HepG2 (cell line): ENCODE results near the gene AQP10. TPM values are rescaled to one million over a fixed set of nuclear protein-coding genes. Genes with fewer than 3 reads are reported as not detected.

Experiments
- ASH2L ChIP-seq: fragments of 300-600, 200-600 bp; sonication (generic); IDR thresholded peaks from 2 replicates; pipeline ENCODE4 v1.7.0; 2017; ENCODE audit warnings: low read depth, mild to moderate bottlenecking, moderate library complexity, mixed read lengths, low read length; ENCODE audit not compliant: insufficient read length
- EEA1 ChIP-seq: sonication (generic); formaldehyde crosslinking; IDR thresholded peaks from 2 replicates; pipeline ENCODE4 v1.5.1; 2020; ENCODE audit warnings: mild to moderate bottlenecking, missing genetic modification reagents, borderline replicate concordance
- FOSL1 ChIP-seq: sonication (generic); formaldehyde crosslinking; IDR thresholded peaks from 2 replicates; pipeline ENCODE4 v1.9.0; 2021; ENCODE audit warnings: missing genetic modification reagents, borderline replicate concordance
- GTF3A ChIP-seq: sonication (generic); formaldehyde crosslinking; conservative IDR thresholded peaks from 2 replicates; pipeline ENCODE4 v1.4.0; 2020; ENCODE audit warnings: mild to moderate bottlenecking, missing genetic modification reagents
- JARID2 ChIP-seq: sonication (generic); formaldehyde crosslinking; IDR thresholded peaks from 2 replicates; pipeline ENCODE4 v1.8.1; 2023; ENCODE audit warnings: missing genetic modification reagents, inconsistent platforms; ENCODE audit not compliant: insufficient replicate concordance
- LCORL ChIP-seq, 2 experiments: fragments of 450-650 bp in 1 of 2; sonication (generic) in 1 of 2; formaldehyde crosslinking in 1 of 2; IDR thresholded peaks; 2 replicates each; pipeline versions ENCODE4 v1.5.0 to v1.6.1; 2017 to 2020; ENCODE audit warnings: antibody characterized with exemption in 1 of 2, missing genetic modification reagents in 1 of 2
- MAFG ChIP-seq: sonication (generic); formaldehyde crosslinking; IDR thresholded peaks from 2 replicates; pipeline ENCODE4 v1.5.1; 2020; ENCODE audit warnings: mild to moderate bottlenecking, missing genetic modification reagents
- RFX5 ChIP-seq: IDR thresholded peaks from 2 replicates; pipeline ENCODE4 v1.6.1; 2011; ENCODE audit warnings: low read depth, low read length, improper control_type of control experiment
- ZBTB3 ChIP-seq: sonication (generic); formaldehyde crosslinking; IDR thresholded peaks from 2 replicates; pipeline ENCODE4 v1.4.0; 2020; ENCODE audit warnings: low read depth, mild to moderate bottlenecking, moderate library complexity, missing genetic modification reagents, borderline replicate concordance
- ZNF354B ChIP-seq: sonication (generic); formaldehyde crosslinking; IDR thresholded peaks from 2 replicates; pipeline ENCODE4 v1.8.0; 2022; ENCODE audit warnings: mild to moderate bottlenecking, missing genetic modification reagents
- ZNF605 ChIP-seq: sonication (generic); formaldehyde crosslinking; IDR thresholded peaks from 2 replicates; pipeline ENCODE4 v1.8.0; 2022; ENCODE audit warnings: mild to moderate bottlenecking, missing genetic modification reagents
- ZNF776 ChIP-seq: sonication (generic); formaldehyde crosslinking; IDR thresholded peaks from 2 replicates; pipeline ENCODE4 v1.4.0; 2020; ENCODE audit warnings: mild to moderate bottlenecking, missing genetic modification reagents
- ZNF780A ChIP-seq: sonication (generic); formaldehyde crosslinking; IDR thresholded peaks from 2 replicates; pipeline ENCODE4 v1.8.0; 2022; ENCODE audit warnings: mild to moderate bottlenecking, missing genetic modification reagents, moderate library complexity
- ZSCAN25 ChIP-seq: sonication (generic); formaldehyde crosslinking; IDR thresholded peaks from 2 replicates; pipeline ENCODE4 v1.8.0; 2022; ENCODE audit warnings: mild to moderate bottlenecking, missing genetic modification reagents
- polyA plus RNA-seq, 8 experiments: library from polyadenylated mRNA; depleted of rRNA in 3 of 8; stranded (reverse) in 7 of 8; unstranded in 1 of 8; fragments of >200 nt; fragmentation: Illumina TruSeq in 4 of 8; extraction: Trizol in 4 of 8; gene quantifications; 2 replicates each; pipeline versions ENCODE4 v1.2.1 to v1.2.3, GENCODE V29; 2011 to 2016; ENCODE audit warnings: low read depth in 4 of 8, missing spikeins in 1 of 8, mixed read lengths in 1 of 8; ENCODE audit not compliant: insufficient read depth in 1 of 8
- total RNA-seq, 5 experiments: library from RNA; depleted of rRNA; stranded (reverse); fragments of >200 nt; fragmentation: Illumina TruSeq; extraction: Trizol; gene quantifications; 2 replicates each; pipeline ENCODE4 v1.2.3, GENCODE V29; 2016; ENCODE audit warnings: low read depth in 1 of 5
- TF ChIP-seq, protein P1 (sequence below): sonication (generic); formaldehyde crosslinking; IDR thresholded peaks from 2 replicates; pipeline ENCODE4 v1.5.0; 2020; ENCODE audit warnings: missing genetic modification reagents, mild to moderate bottlenecking, borderline replicate concordance
- TF ChIP-seq, protein P2 (sequence below): sonication (generic); formaldehyde crosslinking; IDR thresholded peaks from 2 replicates; pipeline ENCODE4 v1.8.1; 2023; ENCODE audit warnings: mild to moderate bottlenecking, moderate library complexity, missing genetic modification reagents
- TF ChIP-seq, protein P3 (sequence below): sonication (generic); formaldehyde crosslinking; conservative IDR thresholded peaks from 2 replicates; pipeline ENCODE4 v1.8.0; 2022; ENCODE audit warnings: low read depth, missing genetic modification reagents
- TF ChIP-seq, protein P4 (sequence below): sonication (generic); formaldehyde crosslinking; IDR thresholded peaks from 2 replicates; pipeline ENCODE4 v1.4.0; 2020; ENCODE audit warnings: missing genetic modification reagents
- TF ChIP-seq, protein P5 (sequence below): IDR thresholded peaks from 2 replicates; pipeline ENCODE4 v1.6.1; 2016; ENCODE audit warnings: missing compliant biosample characterization, missing genetic modification reagents, borderline replicate concordance
- TF ChIP-seq, protein P6 (sequence below): sonication (generic); formaldehyde crosslinking; IDR thresholded peaks from 2 replicates; pipeline ENCODE4 v1.4.0; 2020; ENCODE audit warnings: low read depth, mild to moderate bottlenecking, missing genetic modification reagents

Gene AQP10
- total and polyA plus RNA-seq, 2 of the 13 experiments (the other 11 are each of a cell fraction or from before 2014, with no cell fraction given): 0.30 TPM; not detected in 1

DNA sequence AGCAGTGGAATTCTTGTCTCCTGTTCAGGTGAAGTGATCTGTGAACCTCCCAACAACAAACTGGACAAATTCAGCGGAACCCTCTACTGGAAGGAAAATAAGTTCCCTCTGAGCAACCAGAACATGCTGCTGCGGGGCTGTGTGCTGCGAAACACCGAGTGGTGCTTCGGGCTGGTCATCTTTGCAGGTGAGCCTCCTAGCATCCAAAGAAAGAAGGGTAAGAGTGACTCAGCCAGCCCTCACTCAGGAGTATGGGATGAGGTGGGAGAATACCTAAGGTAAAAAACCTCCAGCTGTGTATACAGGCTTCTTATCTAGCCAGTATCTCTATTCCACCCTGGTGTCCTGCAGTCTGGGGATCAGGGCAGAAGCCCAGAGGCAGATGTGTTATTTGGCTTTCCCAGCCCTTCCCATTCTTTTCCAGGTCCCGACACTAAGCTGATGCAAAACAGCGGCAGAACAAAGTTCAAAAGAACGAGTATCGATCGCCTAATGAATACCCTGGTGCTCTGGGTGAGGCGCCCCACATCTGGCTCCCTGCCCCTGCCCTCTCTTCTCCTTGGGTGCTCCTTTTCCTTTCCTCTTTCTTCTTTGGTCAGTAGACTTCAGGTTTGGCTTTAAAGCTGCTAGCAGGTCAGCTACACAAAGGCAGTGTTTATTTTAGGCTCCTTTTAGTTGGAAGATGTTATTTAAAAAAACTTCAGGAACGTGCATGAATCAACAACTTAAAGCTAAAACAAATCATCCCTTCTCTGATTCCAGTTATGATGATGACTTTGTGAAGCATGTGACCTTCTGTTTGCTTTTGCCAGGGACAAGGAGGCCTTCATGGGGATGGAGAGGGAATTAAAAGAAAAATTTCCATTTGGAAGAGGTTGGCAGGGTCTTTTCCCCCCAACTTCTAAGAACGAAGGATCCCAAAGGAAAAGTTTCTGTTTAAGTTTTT, 13.5 kb downstream of the AQP10 start (continued):
- TF ChIP-seq ZNF354B (CRISPR knock-in tag) (no peak), JARID2 (no peak), LCORL (IDR thresholded peaks at IDR 0.05) (no peak), LCORL (CRISPR knock-in tag; IDR thresholded peaks at IDR 0.05) (peak; percentile 90), ZNF780A (CRISPR knock-in tag) (no peak), FOSL1 (no peak), RFX5 (no peak), ZBTB3 (CRISPR knock-in tag) (no peak), ZNF605 (CRISPR knock-in tag) (peak; percentile 49; the same call in 1 of the 2 replicates), EEA1 (CRISPR knock-in tag) (no peak), GTF3A (CRISPR knock-in tag) (no peak), ASH2L (peak; percentile 73), ZSCAN25 (CRISPR knock-in tag) (no peak), MAFG (no peak), ZNF776 (no peak)
- TF ChIP-seq, protein P1, sequence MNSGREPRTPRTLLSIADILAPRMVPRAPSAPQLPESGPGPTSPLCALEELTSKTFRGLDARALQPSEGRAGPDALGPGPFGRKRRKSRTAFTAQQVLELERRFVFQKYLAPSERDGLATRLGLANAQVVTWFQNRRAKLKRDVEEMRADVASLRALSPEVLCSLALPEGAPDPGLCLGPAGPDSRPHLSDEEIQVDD (CRISPR knock-in tag): no peak
- TF ChIP-seq, protein P2, sequence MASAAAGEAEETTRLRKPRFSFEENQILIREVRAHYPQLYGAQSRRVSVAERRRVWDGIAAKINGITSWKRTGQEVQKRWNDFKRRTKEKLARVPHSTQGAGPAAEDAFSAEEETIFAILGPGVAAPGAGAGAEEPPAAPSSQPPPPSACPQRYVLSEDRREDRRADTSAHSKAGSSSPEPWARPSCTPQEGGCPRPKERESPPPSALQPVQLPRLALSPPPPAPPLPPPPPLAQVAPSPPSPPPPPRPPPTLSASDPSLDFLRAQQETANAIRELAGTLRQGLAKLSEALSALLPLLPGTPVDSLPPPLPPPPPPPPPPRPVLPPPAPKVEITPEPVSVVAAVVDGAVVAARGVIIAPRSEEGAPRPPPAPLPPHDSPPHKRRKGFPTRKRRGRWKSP (CRISPR knock-in tag): peak; percentile 25; the same call in 1 of the 2 replicates
- TF ChIP-seq, protein P3, sequence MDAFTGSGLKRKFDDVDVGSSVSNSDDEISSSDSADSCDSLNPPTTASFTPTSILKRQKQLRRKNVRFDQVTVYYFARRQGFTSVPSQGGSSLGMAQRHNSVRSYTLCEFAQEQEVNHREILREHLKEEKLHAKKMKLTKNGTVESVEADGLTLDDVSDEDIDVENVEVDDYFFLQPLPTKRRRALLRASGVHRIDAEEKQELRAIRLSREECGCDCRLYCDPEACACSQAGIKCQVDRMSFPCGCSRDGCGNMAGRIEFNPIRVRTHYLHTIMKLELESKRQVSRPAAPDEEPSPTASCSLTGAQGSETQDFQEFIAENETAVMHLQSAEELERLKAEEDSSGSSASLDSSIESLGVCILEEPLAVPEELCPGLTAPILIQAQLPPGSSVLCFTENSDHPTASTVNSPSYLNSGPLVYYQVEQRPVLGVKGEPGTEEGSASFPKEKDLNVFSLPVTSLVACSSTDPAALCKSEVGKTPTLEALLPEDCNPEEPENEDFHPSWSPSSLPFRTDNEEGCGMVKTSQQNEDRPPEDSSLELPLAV (CRISPR knock-in tag): no peak
- TF ChIP-seq, protein P4, sequence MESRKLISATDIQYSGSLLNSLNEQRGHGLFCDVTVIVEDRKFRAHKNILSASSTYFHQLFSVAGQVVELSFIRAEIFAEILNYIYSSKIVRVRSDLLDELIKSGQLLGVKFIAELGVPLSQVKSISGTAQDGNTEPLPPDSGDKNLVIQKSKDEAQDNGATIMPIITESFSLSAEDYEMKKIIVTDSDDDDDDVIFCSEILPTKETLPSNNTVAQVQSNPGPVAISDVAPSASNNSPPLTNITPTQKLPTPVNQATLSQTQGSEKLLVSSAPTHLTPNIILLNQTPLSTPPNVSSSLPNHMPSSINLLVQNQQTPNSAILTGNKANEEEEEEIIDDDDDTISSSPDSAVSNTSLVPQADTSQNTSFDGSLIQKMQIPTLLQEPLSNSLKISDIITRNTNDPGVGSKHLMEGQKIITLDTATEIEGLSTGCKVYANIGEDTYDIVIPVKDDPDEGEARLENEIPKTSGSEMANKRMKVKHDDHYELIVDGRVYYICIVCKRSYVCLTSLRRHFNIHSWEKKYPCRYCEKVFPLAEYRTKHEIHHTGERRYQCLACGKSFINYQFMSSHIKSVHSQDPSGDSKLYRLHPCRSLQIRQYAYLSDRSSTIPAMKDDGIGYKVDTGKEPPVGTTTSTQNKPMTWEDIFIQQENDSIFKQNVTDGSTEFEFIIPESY (CRISPR knock-in tag): peak; percentile 4; the same call in 1 of the 2 replicates
- TF ChIP-seq, protein P5, sequence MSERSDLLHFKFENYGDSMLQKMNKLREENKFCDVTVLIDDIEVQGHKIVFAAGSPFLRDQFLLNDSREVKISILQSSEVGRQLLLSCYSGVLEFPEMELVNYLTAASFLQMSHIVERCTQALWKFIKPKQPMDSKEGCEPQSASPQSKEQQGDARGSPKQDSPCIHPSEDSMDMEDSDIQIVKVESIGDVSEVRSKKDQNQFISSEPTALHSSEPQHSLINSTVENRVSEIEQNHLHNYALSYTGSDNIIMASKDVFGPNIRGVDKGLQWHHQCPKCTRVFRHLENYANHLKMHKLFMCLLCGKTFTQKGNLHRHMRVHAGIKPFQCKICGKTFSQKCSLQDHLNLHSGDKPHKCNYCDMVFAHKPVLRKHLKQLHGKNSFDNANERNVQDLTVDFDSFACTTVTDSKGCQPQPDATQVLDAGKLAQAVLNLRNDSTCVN (CRISPR knock-in tag): no peak
- TF ChIP-seq, protein P6, sequence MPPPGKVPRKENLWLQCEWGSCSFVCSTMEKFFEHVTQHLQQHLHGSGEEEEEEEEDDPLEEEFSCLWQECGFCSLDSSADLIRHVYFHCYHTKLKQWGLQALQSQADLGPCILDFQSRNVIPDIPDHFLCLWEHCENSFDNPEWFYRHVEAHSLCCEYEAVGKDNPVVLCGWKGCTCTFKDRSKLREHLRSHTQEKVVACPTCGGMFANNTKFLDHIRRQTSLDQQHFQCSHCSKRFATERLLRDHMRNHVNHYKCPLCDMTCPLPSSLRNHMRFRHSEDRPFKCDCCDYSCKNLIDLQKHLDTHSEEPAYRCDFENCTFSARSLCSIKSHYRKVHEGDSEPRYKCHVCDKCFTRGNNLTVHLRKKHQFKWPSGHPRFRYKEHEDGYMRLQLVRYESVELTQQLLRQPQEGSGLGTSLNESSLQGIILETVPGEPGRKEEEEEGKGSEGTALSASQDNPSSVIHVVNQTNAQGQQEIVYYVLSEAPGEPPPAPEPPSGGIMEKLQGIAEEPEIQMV (CRISPR knock-in tag): no peak
